ENCODE data around the gene SNAP25.

Gene SNAP25

DNA sequence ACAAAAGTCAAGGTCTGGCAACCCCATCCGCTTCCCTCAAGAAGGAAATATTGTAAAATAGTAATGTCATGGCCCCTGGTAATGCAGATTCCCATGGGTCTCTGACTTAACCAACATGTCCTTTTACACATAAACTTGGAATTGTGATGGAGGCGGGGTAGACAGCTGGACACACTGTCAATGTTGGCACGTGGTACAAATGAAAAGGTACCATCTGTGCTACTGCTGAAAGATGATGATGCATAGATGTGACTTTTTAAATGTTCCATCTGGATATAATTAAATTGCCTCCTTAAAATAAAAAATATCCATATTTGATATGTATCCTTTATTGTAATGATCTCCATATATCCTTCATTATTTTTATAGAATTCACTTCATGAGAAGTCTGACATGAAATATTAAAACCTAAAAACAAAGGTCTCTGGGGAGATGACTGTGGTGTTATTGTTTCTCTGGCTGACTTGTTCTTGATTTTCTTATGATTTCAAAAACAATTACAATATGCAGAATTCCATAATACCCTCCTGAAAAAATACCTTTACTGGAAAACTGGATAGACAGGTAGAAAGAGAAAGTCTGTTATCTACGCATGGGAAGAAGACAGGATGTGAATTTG is 110.9 kb downstream of the SNAP25 start:
- Histone ChIP-seq H3K9ac (ENCODE audit: low read depth, low read length) (no peak overlapping the region), H3K36me3 (ENCODE audit: control insufficient read depth, insufficient read depth, low read length) (no peaks in the 10 kb centered on the region), H3K4me1 (ENCODE audit: control insufficient read depth, insufficient read depth, low read length) (no peaks in the 10 kb centered on the region), H3K4me3 (ENCODE audit: low read depth, low read length) (no peak overlapping the region), H3K9me3 (ENCODE audit: control insufficient read depth, insufficient read depth, low read length) (no peaks in the 10 kb centered on the region), H3K27me3 (ENCODE audit: control insufficient read depth, insufficient read depth, low read length) (no peaks in the 10 kb centered on the region)

DNA sequence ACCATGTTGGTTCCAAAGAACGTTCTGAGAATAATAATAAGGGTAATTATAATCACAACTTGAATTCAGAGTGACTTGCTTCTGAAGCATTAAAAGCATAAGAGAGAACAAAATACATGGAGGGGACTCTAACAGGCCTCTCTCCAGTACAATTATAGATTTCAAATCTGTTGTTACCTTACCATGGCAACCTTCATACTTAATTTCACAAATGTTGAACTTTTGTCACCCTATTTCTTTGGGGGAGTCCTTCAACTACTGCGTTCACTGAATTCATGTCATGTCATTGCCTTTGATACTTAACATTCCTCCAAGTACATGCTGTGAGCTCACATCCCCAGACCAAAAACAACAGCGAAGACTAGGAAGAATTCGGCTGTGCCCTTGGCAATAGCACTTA is 111.4 kb downstream of the SNAP25 start:
- Histone ChIP-seq H3K27me3 (ENCODE audit: control insufficient read depth, insufficient read depth, low read length) (no peaks in the 10 kb centered on the region), H3K36me3 (ENCODE audit: control insufficient read depth, insufficient read depth, low read length) (no peaks in the 10 kb centered on the region)

DNA sequence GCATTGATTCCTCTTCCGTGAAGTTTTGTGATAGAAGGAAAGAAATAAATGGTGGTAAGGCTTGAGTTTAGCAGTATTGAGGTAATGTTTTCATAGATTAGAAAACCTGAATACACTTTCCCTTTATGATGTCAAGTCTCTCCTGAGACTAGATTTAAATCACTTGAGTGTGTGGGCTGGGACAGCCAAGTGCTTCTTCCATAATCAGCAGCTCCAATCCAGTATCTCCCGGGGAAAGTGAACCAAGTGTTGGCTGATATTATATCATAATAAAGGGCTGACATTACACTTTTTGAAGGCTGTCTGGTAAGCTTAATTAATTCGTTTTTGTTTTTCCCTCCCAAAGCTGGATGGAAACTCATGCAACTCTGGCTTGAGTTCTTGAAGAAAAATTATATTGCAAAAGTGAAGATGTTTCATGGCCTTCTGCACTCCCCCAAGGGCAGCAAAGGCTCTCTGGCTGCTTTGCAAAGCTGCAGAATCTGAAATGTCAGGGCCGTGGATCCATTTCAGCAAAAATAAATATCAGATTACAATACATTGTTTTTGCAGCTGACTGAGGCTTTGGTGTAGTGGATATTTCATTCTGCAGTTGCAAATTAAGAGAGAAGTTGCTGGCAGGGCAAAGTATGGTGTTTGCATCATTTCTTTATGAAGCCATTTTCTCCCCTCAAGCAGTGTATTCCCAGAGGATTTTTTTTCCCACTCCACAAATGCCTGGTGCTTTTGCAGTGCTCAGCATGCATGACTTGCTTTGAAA is 114.2 kb downstream of the SNAP25 start:
- H3K4me3 ChIP-seq (ENCODE audit: low read depth, low read length), result no peak overlapping the region
- H3K27me3 ChIP-seq (ENCODE audit: control insufficient read depth, insufficient read depth, low read length), result no peaks in the 10 kb centered on the region
- H3K36me3 ChIP-seq (ENCODE audit: control insufficient read depth, insufficient read depth, low read length), result no peaks in the 10 kb centered on the region
- no peaks in the 10 kb centered on the region for H3K9me3 ChIP-seq (ENCODE audit: control insufficient read depth, insufficient read depth, low read length)
- no peak overlapping the region for H3K9ac ChIP-seq (ENCODE audit: low read depth, low read length)
- no peaks in the 10 kb centered on the region for H3K4me1 ChIP-seq (ENCODE audit: control insufficient read depth, insufficient read depth, low read length)

More for the DNA sequence above, 111.4 kb downstream of the SNAP25 start:
- Histone ChIP-seq H3K4me1 (ENCODE audit: control insufficient read depth, insufficient read depth, low read length) (no peaks in the 10 kb centered on the region), H3K4me3 (ENCODE audit: low read depth, low read length) (no peak overlapping the region), H3K9ac (ENCODE audit: low read depth, low read length) (no peak overlapping the region), H3K9me3 (ENCODE audit: control insufficient read depth, insufficient read depth, low read length) (no peaks in the 10 kb centered on the region)

DNA sequence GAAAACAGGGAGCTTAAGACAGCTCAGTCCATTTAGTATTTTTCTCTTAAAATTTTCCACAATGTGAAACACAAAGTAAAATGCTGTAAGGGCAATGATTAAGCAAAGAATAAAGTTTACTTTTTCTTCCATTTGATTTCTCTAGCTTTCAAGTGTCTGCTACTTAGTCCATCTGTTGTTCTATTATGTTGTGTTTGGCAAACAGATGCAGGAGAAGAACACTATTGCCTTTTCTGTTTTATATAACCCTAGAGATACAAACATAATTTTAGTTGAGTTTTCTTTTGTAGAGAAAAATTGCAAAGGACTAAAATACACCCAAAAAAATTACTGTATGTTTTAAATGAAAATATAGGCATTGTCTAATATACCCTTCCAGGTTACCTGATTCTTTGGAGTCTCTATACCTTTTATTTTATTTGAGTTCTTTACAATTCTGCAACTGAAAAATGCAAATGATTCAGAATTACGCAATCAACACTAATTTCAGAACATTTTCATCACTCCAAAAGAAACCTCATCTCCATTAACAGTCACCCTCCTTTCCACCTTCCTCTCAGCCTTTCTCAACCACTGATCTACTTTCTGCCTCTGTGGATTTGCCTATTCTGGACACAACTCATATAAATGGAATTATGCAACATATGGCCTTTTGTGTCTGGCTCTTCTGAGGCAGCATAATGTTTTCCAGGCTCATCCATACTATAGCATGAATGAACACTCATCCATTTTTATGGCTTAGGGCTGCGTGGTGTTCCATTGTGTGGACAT is 118.5 kb downstream of the SNAP25 start:
- Histone ChIP-seq H3K4me1 (ENCODE audit: control insufficient read depth, insufficient read depth, low read length) (no peaks in the 10 kb centered on the region), H3K9me3 (ENCODE audit: control insufficient read depth, insufficient read depth, low read length) (no peaks in the 10 kb centered on the region), H3K36me3 (ENCODE audit: control insufficient read depth, insufficient read depth, low read length) (no peaks in the 10 kb centered on the region), H3K9ac (ENCODE audit: low read depth, low read length) (no peak overlapping the region), H3K27me3 (ENCODE audit: control insufficient read depth, insufficient read depth, low read length) (no peaks in the 10 kb centered on the region), H3K4me3 (ENCODE audit: low read depth, low read length) (no peak overlapping the region)

DNA sequence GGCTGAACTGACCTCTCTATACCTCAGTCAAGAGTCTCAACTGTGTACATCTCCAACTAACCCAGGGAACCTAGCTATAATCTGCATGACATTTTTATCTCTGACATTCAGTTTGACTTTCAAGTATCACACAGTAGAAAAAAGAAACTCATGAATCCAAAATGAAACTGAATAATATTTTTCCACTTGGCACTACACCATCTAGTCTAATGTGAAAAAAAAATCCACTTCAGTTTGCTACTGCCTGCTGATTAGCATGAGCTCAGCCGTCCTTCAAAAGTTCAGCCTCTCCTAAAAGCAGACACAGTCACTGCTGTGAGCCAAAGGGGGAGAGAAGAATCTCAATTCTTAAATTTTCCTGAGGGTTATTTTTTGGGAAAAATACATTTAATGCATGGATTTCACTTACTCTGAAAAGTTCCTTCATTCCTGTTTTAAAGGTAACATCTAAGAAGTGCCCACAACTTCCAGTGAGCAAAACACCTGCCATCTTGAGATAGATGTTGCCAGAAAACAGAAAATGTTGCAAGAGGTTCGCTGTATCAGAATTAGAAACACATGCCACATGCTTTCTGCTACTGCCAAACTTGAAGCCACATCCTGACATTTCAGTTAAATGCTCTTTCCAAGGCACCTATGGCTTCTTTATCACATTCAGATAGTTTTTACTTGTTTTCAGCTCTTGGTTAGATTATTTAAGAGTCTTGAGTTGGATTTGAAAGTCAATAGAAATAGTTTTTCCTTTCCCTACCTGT is 120.0 kb downstream of the SNAP25 start:
- no peaks in the 10 kb centered on the region for H3K27me3 ChIP-seq (ENCODE audit: control insufficient read depth, insufficient read depth, low read length)
- H3K36me3 ChIP-seq (ENCODE audit: control insufficient read depth, insufficient read depth, low read length), result no peaks in the 10 kb centered on the region
- H3K4me1 ChIP-seq (ENCODE audit: control insufficient read depth, insufficient read depth, low read length), result no peaks in the 10 kb centered on the region
- no peak overlapping the region for H3K4me3 ChIP-seq (ENCODE audit: low read depth, low read length)
- no peak overlapping the region for H3K9ac ChIP-seq (ENCODE audit: low read depth, low read length)
- H3K9me3 ChIP-seq (ENCODE audit: control insufficient read depth, insufficient read depth, low read length), result peaks cover 4% of the 10 kb centered on the region

DNA sequence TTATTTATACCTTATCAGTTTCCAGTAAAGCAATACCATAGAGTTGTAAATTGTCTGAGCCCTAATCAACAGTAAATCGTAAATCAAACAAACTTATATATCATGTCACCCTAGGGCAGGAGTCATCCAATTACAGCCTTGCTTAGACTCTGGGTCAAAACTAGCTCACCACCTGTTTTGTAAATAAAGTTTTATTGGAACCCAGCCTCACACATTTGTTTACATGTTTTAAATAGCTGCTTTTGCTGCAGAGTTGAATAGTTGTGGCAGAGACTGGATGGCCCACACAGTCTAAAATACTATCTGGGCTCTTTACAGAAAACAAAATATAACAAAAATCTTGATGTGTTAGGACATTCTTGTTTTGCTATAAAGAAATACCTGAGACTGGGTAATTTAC is 121.0 kb downstream of the SNAP25 start:
- Histone ChIP-seq H3K4me3 (ENCODE audit: low read depth, low read length) (no peak overlapping the region), H3K9me3 (ENCODE audit: control insufficient read depth, insufficient read depth, low read length) (peaks cover 4% of the 10 kb centered on the region), H3K9ac (ENCODE audit: low read depth, low read length) (no peak overlapping the region), H3K36me3 (ENCODE audit: control insufficient read depth, insufficient read depth, low read length) (no peaks in the 10 kb centered on the region), H3K4me1 (ENCODE audit: control insufficient read depth, insufficient read depth, low read length) (no peaks in the 10 kb centered on the region), H3K27me3 (ENCODE audit: control insufficient read depth, insufficient read depth, low read length) (no peaks in the 10 kb centered on the region)

DNA sequence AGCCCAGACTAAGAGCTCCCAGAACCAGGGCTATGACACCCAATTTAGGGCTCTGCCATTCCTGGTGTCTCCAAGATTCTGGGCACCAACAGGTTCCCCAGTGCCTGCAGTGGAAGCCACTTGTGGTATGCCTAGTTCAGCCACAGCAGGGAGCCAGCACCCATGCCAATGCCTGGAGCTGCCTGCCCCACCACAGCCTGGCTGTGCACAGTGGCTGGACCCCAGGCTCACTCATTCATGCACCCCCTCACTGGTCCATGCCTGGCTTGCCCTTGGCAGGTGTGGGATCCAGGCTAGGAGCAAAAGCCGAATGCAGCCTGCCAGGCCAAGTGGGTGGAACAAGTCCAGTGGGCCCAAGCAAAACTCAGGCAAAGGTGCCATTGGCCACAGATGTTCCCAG is 123.5 kb downstream of the SNAP25 start:
- no peak overlapping the region for H3K9ac ChIP-seq (ENCODE audit: low read depth, low read length)
- H3K36me3 ChIP-seq (ENCODE audit: control insufficient read depth, insufficient read depth, low read length), result no peaks in the 10 kb centered on the region
- no peak overlapping the region for H3K4me3 ChIP-seq (ENCODE audit: low read depth, low read length)
- H3K27me3 ChIP-seq (ENCODE audit: control insufficient read depth, insufficient read depth, low read length), result no peaks in the 10 kb centered on the region
- peaks cover 4% of the 10 kb centered on the region for H3K9me3 ChIP-seq (ENCODE audit: control insufficient read depth, insufficient read depth, low read length)
- no peaks in the 10 kb centered on the region for H3K4me1 ChIP-seq (ENCODE audit: control insufficient read depth, insufficient read depth, low read length)

DNA sequence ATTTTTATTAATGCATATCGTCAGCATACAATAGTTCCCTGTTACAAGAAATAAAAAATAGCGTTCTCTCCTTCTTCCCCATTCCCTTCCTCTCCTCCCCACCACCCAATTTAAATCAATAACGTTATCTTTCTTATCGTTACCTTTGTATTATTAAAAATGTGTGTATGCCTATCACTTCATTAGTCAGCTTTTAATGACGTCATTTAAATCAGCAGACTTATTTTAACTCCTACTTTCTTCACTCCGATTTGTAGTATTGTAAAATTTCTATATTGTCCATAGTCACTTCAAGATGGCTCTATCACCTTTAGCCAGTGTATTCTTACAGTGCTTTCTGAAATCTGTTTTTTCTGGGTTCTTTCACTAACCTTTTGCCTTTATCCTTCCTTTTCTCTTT is 126.3 kb downstream of the SNAP25 start:
- H3K27me3 ChIP-seq (ENCODE audit: control insufficient read depth, insufficient read depth, low read length), result no peaks in the 10 kb centered on the region
- H3K36me3 ChIP-seq (ENCODE audit: control insufficient read depth, insufficient read depth, low read length), result no peaks in the 10 kb centered on the region
- peaks cover 4% of the 10 kb centered on the region for H3K9me3 ChIP-seq (ENCODE audit: control insufficient read depth, insufficient read depth, low read length)
- no peaks in the 10 kb centered on the region for H3K4me1 ChIP-seq (ENCODE audit: control insufficient read depth, insufficient read depth, low read length)
- H3K4me3 ChIP-seq (ENCODE audit: low read depth, low read length), result no peak overlapping the region
- no peak overlapping the region for H3K9ac ChIP-seq (ENCODE audit: low read depth, low read length)

DNA sequence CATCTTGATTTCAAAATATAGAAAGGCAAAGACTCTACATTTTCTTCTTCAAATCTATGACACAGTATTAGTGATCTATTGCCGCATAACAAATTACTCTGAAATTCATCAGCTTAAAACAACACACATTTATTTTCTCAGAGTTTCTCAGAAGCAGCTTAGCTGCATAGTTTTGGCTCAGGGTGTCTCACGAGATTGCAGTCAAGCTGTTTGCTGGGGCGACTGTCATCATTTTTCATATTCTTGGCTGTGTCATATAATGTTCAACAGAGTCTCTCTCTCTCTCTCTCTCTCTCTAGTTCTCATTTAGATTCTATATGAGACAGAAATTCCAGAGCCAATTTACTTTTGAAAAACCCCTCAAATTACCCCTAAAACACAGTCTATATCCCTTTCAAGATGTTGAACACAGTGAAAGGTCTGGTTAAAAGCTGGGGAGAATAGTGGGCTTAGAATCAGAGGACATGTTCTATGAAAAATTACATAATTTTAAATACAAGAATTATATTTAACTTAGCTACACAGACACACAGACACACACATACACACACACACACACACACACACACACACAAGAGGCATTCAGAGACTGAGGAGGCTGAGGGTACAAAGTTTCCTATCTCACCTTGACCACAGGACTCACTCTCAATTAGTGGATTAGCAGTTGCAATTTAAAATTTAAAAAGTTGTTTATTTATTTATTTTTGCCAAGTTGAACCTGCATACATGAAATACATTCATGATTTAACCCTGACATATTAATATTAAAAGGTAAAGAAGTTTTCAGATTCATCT is 128.7 kb downstream of the SNAP25 start:
- Histone ChIP-seq H3K27me3 (ENCODE audit: control insufficient read depth, insufficient read depth, low read length) (no peaks in the 10 kb centered on the region), H3K9ac (ENCODE audit: low read depth, low read length) (no peak overlapping the region), H3K36me3 (ENCODE audit: control insufficient read depth, insufficient read depth, low read length) (no peaks in the 10 kb centered on the region), H3K9me3 (ENCODE audit: control insufficient read depth, insufficient read depth, low read length) (peaks cover 4% of the 10 kb centered on the region), H3K4me1 (ENCODE audit: control insufficient read depth, insufficient read depth, low read length) (peaks cover 6% of the 10 kb centered on the region), H3K4me3 (ENCODE audit: low read depth, low read length) (no peak overlapping the region)

DNA sequence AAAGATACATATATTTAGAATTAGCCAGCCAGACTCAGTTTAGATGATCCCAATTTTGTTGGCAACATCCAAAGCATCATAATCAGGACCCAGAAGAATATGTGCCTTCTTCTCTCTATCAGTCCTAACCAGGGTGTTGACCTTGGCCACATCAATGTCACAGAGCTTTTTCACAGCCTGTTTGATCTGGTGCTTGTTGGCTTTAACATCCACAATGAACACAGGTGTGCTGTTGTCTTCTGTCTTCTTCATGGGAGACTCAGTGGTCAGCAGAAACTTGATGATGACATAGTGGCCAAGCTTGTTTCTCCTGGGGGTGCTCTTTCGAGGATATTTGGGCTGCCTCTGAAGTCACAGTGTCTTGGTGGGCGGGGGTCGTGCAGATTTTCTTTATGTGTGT is 130.5 kb downstream of the SNAP25 start:
- Histone ChIP-seq H3K9me3 (ENCODE audit: control insufficient read depth, insufficient read depth, low read length) (no peaks in the 10 kb centered on the region), H3K36me3 (ENCODE audit: control insufficient read depth, insufficient read depth, low read length) (no peaks in the 10 kb centered on the region), H3K27me3 (ENCODE audit: control insufficient read depth, insufficient read depth, low read length) (no peaks in the 10 kb centered on the region), H3K4me3 (ENCODE audit: low read depth, low read length) (no peak overlapping the region), H3K9ac (ENCODE audit: low read depth, low read length) (no peak overlapping the region), H3K4me1 (ENCODE audit: control insufficient read depth, insufficient read depth, low read length) (peaks cover 20% of the 10 kb centered on the region)

All from iPS-15b (cell line).